K562 (cell line): ENCODE results near the gene UBE3D. TPM values are rescaled to one million over a fixed set of nuclear protein-coding genes. Genes with fewer than 3 reads are reported as not detected.

Experiments used
- ATAC-seq: fragments of 200-7000 bp; cut with Tn5 transposase; 3 replicates; pipeline ENCODE4 v1.9.1; 2020; ENCODE audit warnings: moderate library complexity
- BruUV-seq: library from RNA; stranded (reverse); fragments of 400-500 nt; replicated peaks from 2 replicates; lab custom pipeline; 2021; lab: Mats Ljungman, UMichigan
- CTCF ChIA-PET: fragments of 300-600 bp; formaldehyde crosslinking; extraction: SDS; loops from one replicate; lab custom pipeline; 2021; ENCODE audit warnings: low intra/inter-chr PET ratio; lab: Yijun Ruan, JAX
- POLR2A ChIA-PET: fragments of 300-600, 350-650 bp; sonication (Branson Sonifier 250); formaldehyde crosslinking; extraction: SDS; loops from one replicate; lab custom pipeline; 2021; ENCODE audit warnings: antibody characterized with exemption, inconsistent platforms; lab: Yijun Ruan, JAX
- DNase-seq, 4 experiments: peaks; one replicate each; pipeline versions ENCODE4 v3.0.0 to v3.0.0-alpha.2; 2011 to 2018; ENCODE audit warnings: low spot score in 3 of 4, mixed read lengths in 3 of 4; ENCODE audit errors: extremely low read depth in 1 of 4
- FAIRE-seq: peaks from 2 replicates; lab custom pipeline; 2011; peaks lifted over from hg19 to GRCh38; lab: Jason Lieb, UNC
- H2AFZ ChIP-seq: 2 replicates; pipeline ENCODE4 v1.6.0; 2011; ENCODE audit warnings: low read depth, low read length, control low read depth, inconsistent platforms
- H3K27ac ChIP-seq: fragments of 200-600 bp; 3 replicates; pipeline ENCODE4 v1.8.0; 2011; ENCODE audit warnings: low read depth, mild to moderate bottlenecking, control low read depth, inconsistent platforms, low read length, moderate library complexity, mixed read lengths; ENCODE audit errors: extremely low read depth
- H3K27me3 ChIP-seq, 2 experiments: fragments of 300-600 bp in 1 of 2; 2 replicates in 1 of 2; 3 replicates in 1 of 2; pipeline versions ENCODE4 v1.6.0 to v1.8.0; 2011; ENCODE audit warnings: inconsistent platforms in 2 of 2, low read length in 2 of 2, mild to moderate bottlenecking in 1 of 2, mixed read lengths in 1 of 2, moderate library complexity in 1 of 2; ENCODE audit not compliant: control insufficient read depth in 2 of 2, insufficient read depth in 2 of 2
- H3K36me3 ChIP-seq: fragments of 300-600 bp; 3 replicates; pipeline ENCODE4 v1.8.0; 2011; ENCODE audit warnings: mild to moderate bottlenecking, low read length, inconsistent platforms; ENCODE audit not compliant: control insufficient read depth, insufficient read depth
- H3K4me1 ChIP-seq, 2 experiments: fragments of 200-600 bp in 1 of 2; replicated peaks in 1 of 2; 2 replicates in 1 of 2; 3 replicates in 1 of 2; pipeline versions ENCODE4 v1.5.1 to v1.8.0; 2011; ENCODE audit warnings: inconsistent platforms in 2 of 2, low read length in 2 of 2, mild to moderate bottlenecking in 1 of 2, mixed read lengths in 1 of 2, moderate library complexity in 1 of 2; ENCODE audit not compliant: control insufficient read depth in 2 of 2, insufficient read depth in 2 of 2
- H3K4me2 ChIP-seq: 2 replicates; pipeline ENCODE4 v1.6.1; 2011; ENCODE audit warnings: low read length, control low read depth, inconsistent platforms, mixed read lengths; ENCODE audit not compliant: insufficient read depth
- H3K4me3 ChIP-seq: fragments of 200-600 bp; sonication (generic), shearing (Covaris generic); 2 replicates; pipeline ENCODE4 v1.5.1; 2016; ENCODE audit warnings: control low read depth, inconsistent platforms
- H3K79me2 ChIP-seq: fragments of 200-600 bp; 3 replicates; pipeline ENCODE4 v1.8.0; 2011; ENCODE audit warnings: low read length, inconsistent platforms; ENCODE audit not compliant: control insufficient read depth, insufficient read depth
- H3K9ac ChIP-seq, 2 experiments: 2 replicates each; pipeline versions ENCODE4 v1.6.0 to v1.6.1; 2011; ENCODE audit warnings: low read depth in 2 of 2, low read length in 2 of 2, control low read depth in 1 of 2, inconsistent platforms in 1 of 2, mild to moderate bottlenecking in 1 of 2, mixed read lengths in 1 of 2; ENCODE audit not compliant: insufficient read depth in 1 of 2
- H3K9me1 ChIP-seq: one replicate; pipeline ENCODE4 v1.6.0; 2011; ENCODE audit warnings: inconsistent platforms, mild to moderate bottlenecking, low read length, moderate library complexity; ENCODE audit not compliant: control insufficient read depth, insufficient read depth
- H3K9me3 ChIP-seq: replicated peaks from 2 replicates; pipeline ENCODE4 v1.5.1; 2011; ENCODE audit warnings: low read depth, low read length, inconsistent platforms; ENCODE audit not compliant: control insufficient read depth, insufficient read depth
- H4K20me1 ChIP-seq: replicated peaks from 2 replicates; pipeline ENCODE4 v1.6.1; 2011; ENCODE audit warnings: low read length, inconsistent platforms, mixed read lengths; ENCODE audit not compliant: control insufficient read depth, insufficient read depth
- KDM1A ChIP-seq, 2 experiments: fragments of 450-650 bp; IDR thresholded peaks; 2 replicates each; pipeline ENCODE4 v1.6.1; 2016; ENCODE audit warnings: mild to moderate bottlenecking in 2 of 2
- PHF21A ChIP-seq: fragments of 450-650 bp; IDR thresholded peaks from 2 replicates; pipeline ENCODE4 v1.6.1; 2017; ENCODE audit warnings: low read depth, borderline replicate concordance
- WGBS: fragments of 100-300 bp; shearing (Covaris generic); methylation state at CpG from one replicate; pipeline ENCODE4 v1.1.6; 2016; ENCODE audit warnings: low coverage, mixed read lengths; ENCODE audit not compliant: insufficient coverage; ENCODE audit errors: missing lambda C conversion rate; 5-methylcytosine and 5-hydroxymethylcytosine counted together
- in situ Hi-C: fragments of 300-500 bp; cut with MboI; formaldehyde crosslinking; loops from 4 replicates; pipeline ENCODE4 v1.15.0; 2018; ENCODE audit warnings: inconsistent platforms, mixed read lengths
- intact Hi-C: fragments of 100-400 bp; cut with micrococcal nuclease; formaldehyde crosslinking; loops from 2 replicates; pipeline ENCODE4 v1.14.2; 2022
- polyA plus RNA-seq, 8 experiments: library from polyadenylated mRNA; depleted of rRNA in 4 of 8; stranded (reverse) in 5 of 8; unstranded in 3 of 8; fragments of >200 nt; fragmentation: Nextera tagmentation in 2 of 8; fragmentation: Illumina TruSeq in 1 of 8; extraction: Ambion mirVana in 2 of 8; extraction: Trizol in 1 of 8; gene quantifications; 2 replicates each; pipeline versions ENCODE4 v1.2.1 to v1.2.3, GENCODE V29; 2011 to 2014; ENCODE audit warnings: inconsistent platforms in 1 of 8, missing spikeins in 1 of 8
- total RNA-seq, 7 experiments: library from RNA; depleted of rRNA in 6 of 7; stranded (reverse); fragments of >200 nt in 6 of 7; fragmentation: Illumina TruSeq in 2 of 7; extraction: Trizol in 2 of 7; gene quantifications; 2 replicates each; pipeline versions ENCODE4 v1.2.1 to v1.2.3, GENCODE V29; 2011 to 2021; ENCODE audit warnings: low replicate concordance in 1 of 7
- TF ChIP-seq, protein P1 (sequence below), 2 experiments: fragments of 450-650 bp in 1 of 2; sonication (generic) in 1 of 2; formaldehyde crosslinking in 1 of 2; IDR thresholded peaks; 2 replicates each; pipeline versions ENCODE4 v1.7.1 to v1.9.0; 2016 to 2022; ENCODE audit warnings: inconsistent platforms in 1 of 2, mild to moderate bottlenecking in 1 of 2, missing genetic modification reagents in 1 of 2

Gene UBE3D
- total and polyA plus RNA-seq, 9 of the 15 experiments (the other 6 are each of a cell fraction or from before 2014, with no cell fraction given): 9.4 to 17.6 (median 11.9) TPM

DNA sequence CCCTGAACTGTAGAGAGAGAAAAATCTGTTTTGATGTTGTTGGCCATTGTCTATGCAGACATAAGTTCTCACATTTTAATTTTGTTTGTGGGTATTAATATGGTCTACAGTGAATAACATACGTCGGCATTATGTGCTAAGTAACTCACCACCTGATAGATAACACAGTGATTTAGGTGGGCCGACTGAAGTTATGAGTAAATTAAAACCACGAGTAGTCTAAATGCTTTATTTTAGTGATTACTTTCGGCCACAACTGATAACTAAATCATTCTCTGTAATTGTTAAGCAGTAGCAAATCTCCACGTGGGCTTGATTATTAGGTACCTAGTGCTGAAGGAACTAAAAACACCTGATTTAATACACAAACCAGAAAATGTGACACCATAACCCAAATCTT, 3.0 kb upstream of the UBE3D start:
- H3K79me2 ChIP-seq: peaks cover 22% of the 10 kb centered on the region
- TSS peak; percentile 43 for BruUV-seq
- H3K27ac ChIP-seq: no peak overlapping the region
- H2AFZ ChIP-seq: peak overlapping the region; percentile 95
- peak; percentile 30 to 44; a peak in 2 of 4 replicates for TF ChIP-seq KDM1A (IDR thresholded peaks at IDR 0.05)
- no peak for TF ChIP-seq PHF21A
- TF ChIP-seq, protein P1, sequence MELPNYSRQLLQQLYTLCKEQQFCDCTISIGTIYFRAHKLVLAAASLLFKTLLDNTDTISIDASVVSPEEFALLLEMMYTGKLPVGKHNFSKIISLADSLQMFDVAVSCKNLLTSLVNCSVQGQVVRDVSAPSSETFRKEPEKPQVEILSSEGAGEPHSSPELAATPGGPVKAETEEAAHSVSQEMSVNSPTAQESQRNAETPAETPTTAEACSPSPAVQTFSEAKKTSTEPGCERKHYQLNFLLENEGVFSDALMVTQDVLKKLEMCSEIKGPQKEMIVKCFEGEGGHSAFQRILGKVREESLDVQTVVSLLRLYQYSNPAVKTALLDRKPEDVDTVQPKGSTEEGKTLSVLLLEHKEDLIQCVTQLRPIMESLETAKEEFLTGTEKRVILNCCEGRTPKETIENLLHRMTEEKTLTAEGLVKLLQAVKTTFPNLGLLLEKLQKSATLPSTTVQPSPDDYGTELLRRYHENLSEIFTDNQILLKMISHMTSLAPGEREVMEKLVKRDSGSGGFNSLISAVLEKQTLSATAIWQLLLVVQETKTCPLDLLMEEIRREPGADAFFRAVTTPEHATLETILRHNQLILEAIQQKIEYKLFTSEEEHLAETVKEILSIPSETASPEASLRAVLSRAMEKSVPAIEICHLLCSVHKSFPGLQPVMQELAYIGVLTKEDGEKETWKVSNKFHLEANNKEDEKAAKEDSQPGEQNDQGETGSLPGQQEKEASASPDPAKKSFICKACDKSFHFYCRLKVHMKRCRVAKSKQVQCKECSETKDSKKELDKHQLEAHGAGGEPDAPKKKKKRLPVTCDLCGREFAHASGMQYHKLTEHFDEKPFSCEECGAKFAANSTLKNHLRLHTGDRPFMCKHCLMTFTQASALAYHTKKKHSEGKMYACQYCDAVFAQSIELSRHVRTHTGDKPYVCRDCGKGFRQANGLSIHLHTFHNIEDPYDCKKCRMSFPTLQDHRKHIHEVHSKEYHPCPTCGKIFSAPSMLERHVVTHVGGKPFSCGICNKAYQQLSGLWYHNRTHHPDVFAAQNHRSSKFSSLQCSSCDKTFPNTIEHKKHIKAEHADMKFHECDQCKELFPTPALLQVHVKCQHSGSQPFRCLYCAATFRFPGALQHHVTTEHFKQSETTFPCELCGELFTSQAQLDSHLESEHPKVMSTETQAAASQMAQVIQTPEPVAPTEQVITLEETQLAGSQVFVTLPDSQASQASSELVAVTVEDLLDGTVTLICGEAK (IDR thresholded peaks at IDR 0.05): 0 out of 2 replicates have a peak, but pooled peaks have one; percentile 6
- TF ChIP-seq, protein P1 (CRISPR knock-in tag; IDR thresholded peaks at IDR 0.05): no peak
- in situ Hi-C loops: loop anchor here (5.0 to 25.0 kb wide), 3 partner anchors 154 to 481 kb away; no protein-coding TSS in a partner anchor
- peak overlapping the region; percentile 93 for H3K4me2 ChIP-seq
- 7% methylated on average over 6 of the region's 6 CpGs for WGBS
- DNase-seq (no peak), ATAC-seq (no peak), FAIRE-seq (no peak)
- intact Hi-C loops: loop anchor here (2.0 to 10.0 kb wide), 2 partner anchors 124 to 346 kb away; partner anchors contain the start of genes PGM3 and RWDD2A
- H3K27me3 ChIP-seq: no peaks in the 10 kb centered on the region
- H3K4me3 ChIP-seq: peak overlapping the region; percentile 85
- peaks cover 15 to 21% of the 10 kb centered on the region in 2 experiments; a peak in 3 of 5 replicates for H3K4me1 ChIP-seq
- ChIA-PET POLR2A (no interaction called here), CTCF (interaction anchor here (3.8 kb wide), 1 partner anchor 147 kb away, joined by 37 read pairs; no protein-coding TSS in a partner anchor)
- H3K9ac ChIP-seq: peak overlapping the region in 1 of 2 experiments; percentile 57; a peak in 1 of 4 replicates
- no peaks in the 10 kb centered on the region for H3K9me1 ChIP-seq
- H4K20me1 ChIP-seq: no peaks in the 10 kb centered on the region
- no peaks in the 10 kb centered on the region for H3K9me3 ChIP-seq
- H3K36me3 ChIP-seq: no peaks in the 10 kb centered on the region
